Measurements from ENCODE around the gene PNPLA5.

The PNPLA5 gene

GRCh38 chr22:43853328-43853931, 38.4 kb downstream of the PNPLA5 start:
- no peak for DNase-seq

DNA sequence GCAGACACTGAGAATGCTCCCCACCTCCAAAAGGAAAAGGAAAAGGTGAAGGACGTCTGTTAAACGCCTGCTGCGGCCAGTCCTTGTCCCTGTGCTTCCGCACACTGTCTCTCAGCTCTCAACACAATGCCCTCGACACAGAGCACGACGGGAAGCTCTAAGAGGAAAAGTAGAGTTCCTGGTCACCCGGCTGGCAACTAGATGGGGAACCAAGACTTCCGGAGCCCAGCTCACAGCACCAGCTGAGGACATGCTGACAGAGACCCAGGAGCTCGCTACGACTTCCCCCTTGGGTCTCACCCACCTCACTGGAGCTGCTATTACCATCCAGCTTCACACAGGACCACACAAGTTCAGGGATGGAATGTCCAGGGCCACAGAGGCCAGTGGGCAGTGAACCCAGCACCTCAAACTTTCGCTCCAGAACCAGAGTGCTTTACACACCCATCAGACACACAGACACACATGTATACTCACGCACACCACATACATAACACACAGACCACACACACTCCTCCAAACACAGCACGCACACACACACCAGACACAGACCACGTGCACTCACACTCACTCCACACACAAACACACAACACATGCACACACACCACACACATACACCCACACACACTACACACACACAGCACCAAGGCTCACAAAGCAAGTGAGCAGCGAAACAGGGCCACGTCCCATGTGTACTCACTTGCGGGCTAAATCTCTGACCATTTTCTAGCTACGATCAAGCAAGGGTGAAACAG, 39.1 kb downstream of the PNPLA5 start:
- DNase-seq, result no peak

GRCh38 chr22:43851979-43852307, 39.9 kb downstream of the PNPLA5 start:
- DNase-seq, result no peak

GRCh38 chr22:43851058-43851978, 40.5 kb downstream of the PNPLA5 start:
- no peak for DNase-seq

DNA sequence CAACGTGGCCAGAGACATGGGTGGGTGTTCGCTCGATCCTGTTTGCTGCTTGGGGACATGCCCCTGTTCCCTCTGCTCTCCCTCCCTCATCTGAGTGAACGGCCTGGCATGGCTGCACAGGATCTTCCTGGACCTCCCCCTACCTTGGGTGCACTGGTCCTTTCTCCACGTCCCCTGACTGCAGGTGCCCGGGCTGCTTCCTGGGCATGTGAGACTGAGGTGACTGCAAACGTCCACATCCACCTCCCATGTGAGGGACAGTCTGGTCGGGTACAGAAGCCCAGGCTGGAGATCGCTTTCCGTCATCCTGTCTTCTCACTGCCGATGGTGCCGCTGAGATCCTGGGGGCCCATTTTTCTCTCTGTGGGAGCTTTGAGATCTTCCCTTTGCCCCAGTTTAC, 41.3 kb downstream of the PNPLA5 start:
- no peak for DNase-seq

GRCh38 chr22:43849731-43850130, 42.1 kb downstream of the PNPLA5 start:
- DNase-seq, result no peak

DNA sequence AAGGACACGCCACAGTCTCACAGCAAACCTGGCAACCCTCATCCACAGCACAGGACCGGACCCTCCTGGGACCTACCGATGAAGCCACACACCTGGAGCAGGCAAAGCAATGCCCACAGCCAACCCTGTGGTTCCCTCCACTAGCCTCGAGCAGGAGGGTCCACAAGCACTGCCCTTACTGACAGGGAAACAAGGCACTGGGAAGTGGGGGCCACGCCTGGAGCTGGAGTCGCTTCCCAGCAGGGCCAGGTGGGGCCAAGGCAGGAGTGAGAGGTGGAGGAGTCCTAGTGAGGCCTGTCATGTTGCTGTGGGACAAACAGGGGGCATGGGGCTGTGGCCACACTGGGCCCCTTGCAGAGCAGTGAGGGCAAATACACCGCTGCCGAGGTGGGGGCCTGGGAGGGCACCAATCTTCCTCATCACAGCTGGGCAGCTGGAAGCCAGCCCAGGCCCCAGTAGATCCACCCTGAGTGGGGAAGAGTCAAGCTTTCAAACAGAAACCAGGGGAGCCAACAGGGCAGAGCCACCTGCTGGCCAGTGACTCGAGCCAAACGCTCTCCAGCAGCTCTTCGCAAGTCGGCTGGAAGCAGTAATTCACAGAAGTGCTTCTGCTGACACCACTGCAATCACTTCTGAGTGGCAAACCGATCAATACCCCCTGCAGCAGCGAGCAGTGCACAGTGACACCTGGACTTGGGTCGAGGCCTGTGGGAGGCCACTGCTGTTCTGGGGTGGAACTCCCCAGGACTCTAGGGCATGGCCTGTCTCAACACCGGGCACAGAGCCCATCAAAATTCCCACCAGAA, 43.2 kb downstream of the PNPLA5 start:
- no peak for DNase-seq

DNA sequence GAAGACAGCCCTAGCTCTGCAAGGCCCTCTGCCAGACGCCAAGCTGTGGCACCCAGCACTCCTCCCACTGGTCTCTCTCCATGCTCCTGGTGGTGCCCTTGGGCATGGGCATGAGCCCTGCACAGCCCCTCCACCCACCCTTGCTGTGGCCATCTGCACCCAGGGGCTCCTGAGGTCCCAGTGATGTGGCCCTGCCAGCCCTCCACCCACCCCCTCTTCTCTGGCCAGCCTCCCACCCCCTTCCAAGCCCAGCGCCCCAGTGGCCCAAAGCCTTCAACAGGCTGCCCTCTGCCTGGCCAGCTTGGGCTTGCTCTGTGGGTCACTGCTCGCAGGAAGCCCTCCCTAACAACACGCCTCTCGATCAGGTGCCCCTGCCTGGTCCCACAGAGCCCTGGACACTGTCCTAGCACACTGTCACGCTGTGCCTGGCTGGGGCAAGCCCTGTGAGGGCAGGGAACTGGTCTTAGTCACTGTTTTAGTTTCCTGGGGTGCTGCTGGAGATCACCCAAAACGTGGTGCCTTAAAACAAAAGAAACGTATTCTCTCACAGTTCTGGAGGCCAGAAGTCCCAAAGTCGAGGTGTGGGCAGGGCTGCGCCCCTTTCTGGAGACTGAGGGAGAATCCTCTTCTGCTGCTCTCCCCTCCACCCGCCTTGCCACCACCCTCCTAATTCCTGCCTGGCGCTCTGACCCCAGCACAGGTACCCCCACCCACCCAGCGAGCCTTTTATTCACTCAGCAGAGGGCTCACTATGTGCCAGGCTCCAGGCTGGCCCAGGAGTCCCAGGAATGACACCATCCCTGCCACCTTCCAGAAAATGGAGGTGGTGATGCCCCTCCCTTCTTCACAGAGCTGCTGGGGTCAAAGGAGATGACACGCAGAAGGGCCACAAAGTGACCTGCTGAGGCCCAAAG, 44.2 kb downstream of the PNPLA5 start:
- DNase-seq, result no peak

DNA sequence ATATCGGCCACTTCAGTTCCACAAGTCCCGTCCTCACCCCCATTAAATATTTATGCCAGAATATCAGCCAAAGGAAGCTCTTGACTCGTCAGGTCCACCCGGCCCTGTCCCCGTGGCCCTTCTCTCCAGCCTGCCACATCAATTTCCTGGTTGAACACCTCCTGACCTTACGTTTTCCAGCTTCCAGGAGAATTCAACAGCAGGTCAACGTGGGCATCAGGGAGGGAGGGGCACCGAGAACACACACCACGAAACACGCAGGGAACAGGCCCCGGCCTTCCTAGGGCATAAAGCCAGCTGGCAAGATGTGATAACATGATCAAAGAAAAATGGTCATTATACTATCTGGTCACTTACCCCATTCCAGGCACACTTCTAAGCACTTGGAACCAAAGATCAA, 44.8 kb downstream of the PNPLA5 start:
- no peak for DNase-seq

GRCh38 chr22:43845981-43846380, 45.8 kb downstream of the PNPLA5 start:
- DNase-seq, result no peak

GRCh38 chr22:43844560-43845545, 47.0 kb downstream of the PNPLA5 start:
- no peak for DNase-seq

- no peak for DNase-seq
These were observed 47.9 kb downstream of the PNPLA5 start for GRCh38 chr22:43843783-43844530.

DNA sequence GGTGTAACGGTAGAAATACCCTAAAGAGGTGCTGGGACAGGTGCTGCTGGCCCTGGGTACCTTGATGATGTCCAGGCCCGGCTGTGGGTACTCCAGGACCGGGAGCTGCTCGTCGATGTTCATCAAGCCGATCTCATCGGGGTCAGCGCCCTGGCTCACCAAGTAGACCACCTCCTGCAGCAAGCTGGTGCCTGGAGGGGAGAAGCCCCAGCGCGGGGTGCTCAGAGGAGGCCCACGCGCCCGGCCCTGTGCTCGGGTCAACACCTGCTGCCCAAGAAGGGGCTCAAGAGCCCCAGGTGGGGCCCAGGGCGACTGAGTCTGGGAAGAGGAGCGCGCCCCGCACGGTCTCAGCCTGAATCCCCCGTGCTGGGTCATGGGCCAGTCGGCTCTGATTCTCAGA, 50.1 kb downstream of the PNPLA5 start:
- DNase-seq, result no peak

DNA sequence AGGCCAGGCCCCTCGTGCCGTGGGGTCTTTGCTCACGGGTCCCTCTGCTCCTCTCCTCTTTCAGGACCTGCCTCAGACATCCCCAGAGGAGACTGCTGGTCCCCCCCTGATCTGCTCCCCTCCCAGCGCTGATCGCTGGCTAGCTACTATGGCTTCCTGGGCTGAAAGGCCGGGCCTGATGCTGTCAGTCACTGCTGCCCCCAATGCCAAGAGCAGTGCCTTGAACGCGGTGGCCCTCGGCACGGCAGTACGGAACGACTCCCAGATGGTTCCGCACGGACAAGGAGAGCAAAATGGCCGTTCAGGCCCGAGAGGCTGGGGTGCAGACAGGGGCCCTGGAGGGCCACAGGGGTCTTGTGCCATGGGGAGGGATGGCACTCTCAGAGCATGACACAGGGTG, 51.0 kb downstream of the PNPLA5 start:
- no peak for DNase-seq

DNA sequence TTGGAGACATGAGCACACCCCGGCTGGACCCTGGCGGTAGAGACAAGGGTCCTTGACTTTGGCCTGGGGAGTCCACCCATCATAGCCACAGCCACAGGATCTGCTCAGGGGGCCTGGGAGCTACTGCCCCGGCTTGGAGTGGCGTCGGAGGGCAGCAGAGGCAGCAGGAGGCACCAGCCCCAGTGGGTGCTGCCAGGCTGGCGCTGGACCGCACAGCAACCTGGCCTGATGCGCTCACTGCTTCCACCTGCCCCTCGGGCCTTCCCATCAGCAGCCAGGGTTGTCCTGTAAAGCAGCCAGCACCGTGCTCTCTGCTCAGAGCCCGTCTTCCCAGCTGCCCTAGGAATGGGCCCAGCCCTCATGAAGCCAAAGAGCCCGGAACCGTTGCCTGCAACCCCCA, 51.4 kb downstream of the PNPLA5 start:
- no peak for DNase-seq

DNA sequence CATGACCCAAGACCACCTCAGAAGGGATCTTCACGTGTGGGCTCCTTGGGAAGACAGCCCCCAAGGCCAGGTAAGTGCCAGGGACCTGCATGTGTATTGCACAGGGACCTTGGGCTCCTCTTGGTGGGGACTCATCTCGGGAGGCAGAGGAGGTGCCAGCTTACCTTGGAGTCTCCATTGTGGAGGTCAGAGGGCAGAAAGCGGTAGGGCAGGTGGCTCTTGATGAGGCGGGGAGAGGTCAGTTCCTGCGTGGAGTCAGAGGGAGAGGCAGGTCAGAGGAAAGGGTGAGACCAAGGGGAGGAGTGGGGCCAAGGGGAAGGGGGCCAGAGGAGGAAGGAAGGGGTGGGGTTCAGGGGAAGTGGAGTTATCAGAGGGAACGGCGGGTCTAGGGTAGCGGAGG, 52.0 kb downstream of the PNPLA5 start:
- DNase-seq, result no peak

DNA sequence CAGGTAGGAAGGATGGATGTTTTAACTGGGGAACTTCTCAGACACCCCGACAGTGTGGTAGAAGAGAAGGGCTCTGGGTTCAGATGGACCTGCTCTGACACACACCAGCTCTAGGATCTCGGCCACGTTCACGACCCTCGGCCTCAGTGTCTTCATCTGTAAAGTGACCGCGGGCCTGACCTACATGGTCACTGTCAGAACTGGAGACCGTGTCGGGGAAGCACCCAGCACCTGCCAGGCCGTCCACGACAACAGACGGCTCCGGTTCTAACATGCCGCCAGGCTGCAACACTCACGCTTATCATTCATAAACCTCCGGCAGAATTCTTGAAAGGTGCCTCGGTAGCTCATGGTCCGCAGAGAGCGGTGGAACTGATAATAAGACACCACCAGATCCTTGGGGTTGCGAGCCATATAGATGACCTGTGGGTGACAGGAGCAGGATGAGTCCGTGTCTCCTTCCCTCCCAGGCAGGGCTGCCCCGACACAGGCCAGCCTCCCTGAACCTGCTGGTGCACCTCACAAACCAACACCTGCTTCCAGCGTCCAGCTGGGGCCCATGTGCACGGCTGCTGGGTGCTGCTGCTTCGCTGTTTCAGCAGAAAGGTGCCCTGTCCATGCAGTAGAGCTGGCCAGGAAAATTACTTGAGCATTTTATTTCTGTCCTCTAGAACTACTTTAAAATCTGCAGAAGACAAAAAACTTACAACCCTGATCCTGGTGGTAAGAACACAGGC, 53.1 kb downstream of the PNPLA5 start:
- DNase-seq, result no peak

GRCh38 chr22:43838161-43838560, 53.7 kb downstream of the PNPLA5 start:
- DNase-seq, result no peak

DNA sequence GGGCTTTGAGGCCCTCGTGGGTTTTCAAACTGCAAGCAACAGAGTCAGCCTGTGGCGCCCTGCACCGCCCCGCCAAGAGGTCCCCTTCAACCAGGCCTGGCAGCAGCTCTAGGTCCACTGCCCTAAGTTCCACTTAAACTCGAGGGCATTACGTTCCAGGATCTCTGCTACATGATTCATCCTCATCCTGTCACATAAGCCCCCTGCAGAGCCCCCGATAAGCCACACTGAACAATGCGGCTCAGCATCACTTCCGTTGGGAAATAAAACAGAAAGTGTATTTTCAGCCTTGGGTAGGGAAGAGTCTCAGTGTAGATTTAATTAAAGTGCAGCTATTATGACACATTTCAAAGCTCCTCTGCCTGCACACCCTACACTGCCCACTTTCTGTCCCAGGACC, 54.1 kb downstream of the PNPLA5 start:
- no peak for DNase-seq
